ENCODE measurements around the gene PLA2G4B.

PLA2G4B gene

DNA sequence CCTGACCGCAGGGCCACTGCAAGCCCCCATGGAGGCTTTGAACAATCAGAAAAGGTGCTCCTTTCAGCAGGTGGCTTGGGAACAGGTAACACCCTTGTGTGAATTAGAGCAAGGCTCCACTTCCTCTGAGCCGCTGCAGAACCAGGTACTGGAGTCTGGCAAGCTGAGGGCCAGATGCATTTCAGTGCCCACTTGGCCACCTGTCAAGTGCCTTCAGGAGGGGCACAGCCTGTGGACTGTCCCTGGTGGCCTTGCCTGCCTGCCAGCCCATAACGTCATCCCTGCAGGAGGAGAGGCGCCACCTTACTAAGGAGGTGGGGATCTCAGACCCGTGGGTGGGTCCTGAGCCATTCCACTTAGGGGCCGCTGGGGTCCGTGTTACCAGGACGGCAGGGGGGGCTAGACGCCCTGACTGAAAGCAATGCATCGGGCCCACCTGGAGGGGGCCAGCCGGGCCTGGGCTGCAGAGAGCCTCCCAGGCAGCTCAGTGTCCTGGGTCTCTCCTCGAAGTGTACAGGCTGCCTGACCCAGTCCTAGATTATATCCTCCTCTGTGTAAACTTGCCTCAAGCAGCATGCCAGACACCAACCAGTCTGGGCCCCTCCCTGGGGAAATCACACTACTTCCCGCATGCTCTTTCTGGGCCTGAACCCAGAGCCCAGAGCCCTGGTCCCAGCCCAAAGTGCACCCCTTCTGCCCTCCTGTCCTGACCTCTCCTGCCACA is 39.1 kb downstream of the PLA2G4B start:
- DNase-seq (ENCODE audit: insufficient read length) (no peak), FAIRE-seq (no peak)
- TF ChIP-seq POLR2A (IDR thresholded peaks at IDR 0.05; ENCODE audit: low read depth, low read length) (no peak), POLR2AphosphoS5 (IDR thresholded peaks at IDR 0.05; ENCODE audit: low read depth, low read length) (no peak), TAF1 (IDR thresholded peaks at IDR 0.05; ENCODE audit: borderline replicate concordance, low read depth, low read length) (no peak)

DNA sequence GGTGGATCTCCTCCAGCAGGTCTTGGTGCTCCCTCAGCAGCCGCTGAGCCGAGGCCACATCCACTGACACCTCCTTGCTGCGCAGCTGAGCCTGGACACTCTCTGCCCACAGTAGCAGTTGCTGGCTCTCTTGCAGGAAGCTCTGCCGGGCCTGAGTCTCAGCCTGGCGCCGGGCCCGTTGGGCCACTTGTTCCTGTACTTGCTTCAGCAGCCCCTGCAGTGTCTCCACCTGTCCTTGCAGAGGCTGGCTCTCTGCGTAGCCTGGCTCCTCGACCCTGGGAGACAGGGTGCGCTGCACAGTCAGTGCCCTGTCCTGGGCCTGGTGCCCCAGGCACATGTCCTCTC is 39.7 kb downstream of the PLA2G4B start:
- DNase-seq (ENCODE audit: insufficient read length) (no peak), FAIRE-seq (no peak)

DNA sequence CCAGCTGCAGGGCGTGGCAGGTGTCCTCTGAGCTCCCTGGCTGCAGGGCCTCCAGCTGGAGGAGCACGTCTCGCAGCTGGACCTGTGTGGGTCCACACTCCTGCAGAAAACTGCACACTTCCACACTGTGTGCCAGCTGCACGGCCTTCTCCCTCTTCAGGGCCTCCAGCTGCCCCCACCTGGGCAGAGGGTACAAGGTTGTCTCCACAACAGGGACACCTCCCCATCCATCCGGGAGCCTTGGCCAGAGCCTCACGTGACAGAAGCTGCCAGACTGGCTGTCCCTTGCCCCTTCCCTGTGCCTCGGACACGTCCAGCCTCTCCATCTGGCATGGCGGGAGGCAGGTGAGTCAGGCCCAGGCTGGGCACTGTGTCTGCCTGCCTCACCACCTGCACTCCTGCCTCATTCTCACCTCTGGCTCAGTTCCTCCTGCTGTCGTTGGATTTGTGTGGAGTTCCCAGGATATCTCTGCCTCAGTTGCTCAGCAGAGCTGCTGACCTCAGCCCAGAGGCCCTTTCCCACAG is 40.7 kb downstream of the PLA2G4B start:
- DNase-seq (ENCODE audit: insufficient read length) (no peak), FAIRE-seq (no peak)

More for the DNA sequence above, 39.7 kb downstream of the PLA2G4B start:
- TF ChIP-seq POLR2AphosphoS5 (IDR thresholded peaks at IDR 0.05; ENCODE audit: low read depth, low read length) (no peak), POLR2A (IDR thresholded peaks at IDR 0.05; ENCODE audit: low read depth, low read length) (no peak), TAF1 (IDR thresholded peaks at IDR 0.05; ENCODE audit: borderline replicate concordance, low read depth, low read length) (no peak)

DNA sequence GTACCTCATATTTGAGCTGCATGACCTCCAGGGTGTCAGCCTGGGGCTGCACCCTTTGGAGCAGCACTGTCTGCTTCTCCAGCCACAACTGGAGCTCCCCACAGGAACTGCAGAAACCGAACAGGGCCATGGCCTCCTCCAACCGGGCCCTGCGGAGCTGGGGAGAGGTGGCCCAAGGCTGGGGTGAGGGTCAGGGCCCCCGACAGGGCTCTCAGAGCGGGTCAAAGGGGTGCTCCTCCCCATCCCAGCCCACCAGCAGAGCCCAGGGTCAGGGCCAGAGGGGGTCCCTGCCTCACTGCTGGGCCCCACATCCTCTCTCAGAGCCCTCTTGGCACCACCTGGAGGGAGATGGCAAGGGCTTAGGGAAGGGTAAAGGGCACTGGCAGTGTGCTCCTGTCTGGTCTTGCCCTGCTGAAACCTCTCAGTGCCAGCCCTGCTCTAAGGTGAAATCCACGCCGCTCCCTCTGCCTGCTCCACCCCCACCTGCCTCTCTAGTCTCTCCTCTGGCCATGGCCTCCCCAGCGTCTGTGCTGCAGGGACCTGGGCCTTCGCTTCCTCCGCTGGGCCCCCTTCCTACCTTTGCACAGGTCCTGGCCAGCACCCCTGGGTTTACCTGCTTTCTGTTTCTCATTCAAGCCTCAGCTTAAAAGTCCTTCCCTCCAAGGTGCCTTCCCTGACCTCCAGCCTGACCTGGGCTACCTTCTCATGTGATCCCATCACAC is 41.7 kb downstream of the PLA2G4B start:
- TF ChIP-seq TAF1 (IDR thresholded peaks at IDR 0.05; ENCODE audit: borderline replicate concordance, low read depth, low read length) (no peak), POLR2A (IDR thresholded peaks at IDR 0.05; ENCODE audit: low read depth, low read length) (no peak), POLR2AphosphoS5 (IDR thresholded peaks at IDR 0.05; ENCODE audit: low read depth, low read length) (no peak)
- FAIRE-seq: no peak
- no peak for DNase-seq (ENCODE audit: insufficient read length)

More for the DNA sequence above, 40.7 kb downstream of the PLA2G4B start:
- no peak for TF ChIP-seq POLR2A (IDR thresholded peaks at IDR 0.05; ENCODE audit: low read depth, low read length)
- TF ChIP-seq TAF1 (IDR thresholded peaks at IDR 0.05; ENCODE audit: borderline replicate concordance, low read depth, low read length): no peak

DNA sequence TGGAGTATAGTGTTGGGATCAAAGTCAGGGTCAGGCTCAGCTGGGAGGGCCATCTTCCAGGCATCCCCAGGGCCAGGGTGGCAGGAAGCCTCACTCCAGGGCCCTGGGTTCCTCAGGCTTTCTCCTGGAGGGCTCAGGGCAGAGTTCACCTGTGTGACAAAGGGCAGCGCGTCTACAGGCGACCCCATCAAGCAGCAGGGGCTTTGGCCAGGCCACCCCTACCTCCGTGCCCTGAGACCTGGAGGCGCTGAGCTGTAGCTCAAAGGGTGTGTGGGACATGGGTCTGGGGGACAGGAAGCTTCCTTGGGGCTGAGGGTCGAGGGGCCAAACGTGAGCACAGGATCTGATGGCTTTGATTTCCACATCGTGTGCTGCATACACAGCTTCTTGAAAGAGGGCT is 42.4 kb downstream of the PLA2G4B start:
- TF ChIP-seq TAF1 (IDR thresholded peaks at IDR 0.05; ENCODE audit: borderline replicate concordance, low read depth, low read length) (no peak), POLR2AphosphoS5 (IDR thresholded peaks at IDR 0.05; ENCODE audit: low read depth, low read length) (no peak), POLR2A (IDR thresholded peaks at IDR 0.05; ENCODE audit: low read depth, low read length) (no peak)
- FAIRE-seq (no peak), DNase-seq (ENCODE audit: insufficient read length) (no peak)

DNA sequence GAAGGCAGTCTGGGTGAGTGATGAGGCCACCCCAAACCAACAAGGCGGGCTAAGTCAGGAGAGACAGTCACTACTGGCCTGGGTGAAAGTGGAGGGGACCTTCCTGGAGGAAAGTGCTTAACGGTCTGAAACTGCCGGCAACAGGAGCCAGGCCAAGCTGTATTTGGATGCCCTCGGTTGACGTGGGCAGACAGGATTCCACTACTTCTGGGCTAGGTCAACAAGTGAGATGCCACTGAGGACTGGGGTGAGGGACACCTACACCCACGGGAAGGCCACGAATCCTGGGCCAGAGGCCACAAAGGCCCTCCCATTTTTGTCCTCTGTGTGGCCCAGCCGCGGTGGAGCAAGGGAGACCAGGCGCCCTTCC is 42.9 kb downstream of the PLA2G4B start:
- DNase-seq (ENCODE audit: insufficient read length) (no peak), FAIRE-seq (no peak)
- TF ChIP-seq POLR2A (IDR thresholded peaks at IDR 0.05; ENCODE audit: low read depth, low read length): no peak
- no peak for TF ChIP-seq TAF1 (IDR thresholded peaks at IDR 0.05; ENCODE audit: borderline replicate concordance, low read depth, low read length)
- TF ChIP-seq POLR2AphosphoS5 (IDR thresholded peaks at IDR 0.05; ENCODE audit: low read depth, low read length): no peak

DNA sequence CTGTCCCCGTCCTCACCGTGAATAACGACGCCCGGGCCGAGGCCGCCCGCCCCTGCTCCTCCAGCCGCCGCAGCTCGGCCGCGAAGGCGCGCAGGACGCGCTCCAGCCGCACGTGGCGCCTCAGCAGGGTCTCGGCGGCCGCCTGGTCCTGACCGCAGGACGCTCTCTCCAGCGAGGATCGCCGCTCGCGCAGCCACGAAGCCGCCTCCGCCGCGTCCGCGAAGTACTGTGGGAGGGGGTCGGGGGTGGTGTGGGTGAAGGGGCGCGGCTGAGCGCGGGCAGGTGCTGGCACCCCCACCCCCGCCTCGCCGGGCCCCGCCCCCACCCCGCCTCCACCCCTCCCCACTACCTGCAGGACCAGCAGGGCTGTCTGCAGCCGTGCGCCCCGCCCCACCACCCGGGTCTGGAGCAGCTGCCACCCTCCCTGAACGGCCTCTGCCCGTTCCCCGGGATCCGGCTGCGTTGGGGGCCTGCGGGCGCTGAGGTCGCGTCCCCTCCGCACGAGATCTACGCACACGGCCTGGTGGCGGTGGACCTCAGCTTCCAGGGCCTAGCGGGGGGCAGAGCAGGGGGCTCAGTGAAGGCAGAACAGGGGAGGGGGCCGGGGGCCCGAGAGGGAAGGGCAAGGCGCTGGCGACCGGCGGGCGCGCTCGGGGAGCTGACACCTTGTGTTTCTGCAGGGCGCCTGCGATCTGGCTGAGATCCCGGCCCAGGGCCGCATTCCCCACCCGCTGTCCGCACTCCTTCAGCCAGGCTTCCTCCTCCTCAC is 43.5 kb downstream of the PLA2G4B start:
- DNase-seq (ENCODE audit: insufficient read length) (no peak), FAIRE-seq (no peak)
- TF ChIP-seq TAF1 (IDR thresholded peaks at IDR 0.05; ENCODE audit: borderline replicate concordance, low read depth, low read length): no peak
- no peak for TF ChIP-seq POLR2AphosphoS5 (IDR thresholded peaks at IDR 0.05; ENCODE audit: low read depth, low read length)
- no peak for TF ChIP-seq POLR2A (IDR thresholded peaks at IDR 0.05; ENCODE audit: low read depth, low read length)

DNA sequence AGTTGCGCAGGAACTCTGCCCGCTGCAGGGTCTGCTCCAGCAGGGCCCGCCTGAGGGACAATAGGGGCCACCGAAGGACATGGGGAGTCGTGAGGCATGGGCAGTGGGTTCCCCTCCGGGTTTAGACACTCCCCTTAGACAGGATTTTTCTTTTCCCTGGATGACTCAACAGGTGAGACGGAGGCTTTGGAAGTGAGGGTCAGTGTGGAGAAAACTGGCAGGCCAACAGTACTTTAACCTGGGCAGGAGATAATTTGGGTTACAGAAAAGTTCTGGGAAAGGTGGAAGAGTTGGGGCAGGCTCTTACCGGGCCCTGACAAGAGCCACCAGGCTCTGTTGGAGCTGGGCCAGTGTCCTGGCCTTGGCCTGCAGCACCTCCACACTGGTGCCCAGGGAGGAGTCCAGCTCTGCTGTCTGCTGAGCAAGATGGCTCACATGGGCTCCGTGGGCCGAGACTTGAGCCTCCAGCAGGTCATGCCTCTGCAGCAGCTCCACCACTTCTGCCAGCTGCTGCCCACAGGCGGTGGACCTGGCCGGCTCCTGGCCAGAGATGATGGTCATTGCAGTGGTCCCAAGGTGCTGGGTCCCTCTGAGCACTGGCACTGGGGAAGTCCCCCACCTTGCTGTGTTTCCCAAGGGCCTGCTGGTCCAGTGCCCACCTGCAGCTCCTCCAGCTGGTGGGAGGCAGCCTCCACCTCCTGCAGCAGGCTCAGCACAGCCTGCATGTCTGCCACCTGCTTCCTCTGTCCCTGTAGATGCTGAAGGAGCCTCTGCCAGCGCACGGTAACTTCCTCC is 44.2 kb downstream of the PLA2G4B start:
- DNase-seq (ENCODE audit: insufficient read length) (no peak), FAIRE-seq (no peak)
- TF ChIP-seq TAF1 (IDR thresholded peaks at IDR 0.05; ENCODE audit: borderline replicate concordance, low read depth, low read length) (no peak), POLR2AphosphoS5 (IDR thresholded peaks at IDR 0.05; ENCODE audit: low read depth, low read length) (no peak), POLR2A (IDR thresholded peaks at IDR 0.05; ENCODE audit: low read depth, low read length) (no peak)

DNA sequence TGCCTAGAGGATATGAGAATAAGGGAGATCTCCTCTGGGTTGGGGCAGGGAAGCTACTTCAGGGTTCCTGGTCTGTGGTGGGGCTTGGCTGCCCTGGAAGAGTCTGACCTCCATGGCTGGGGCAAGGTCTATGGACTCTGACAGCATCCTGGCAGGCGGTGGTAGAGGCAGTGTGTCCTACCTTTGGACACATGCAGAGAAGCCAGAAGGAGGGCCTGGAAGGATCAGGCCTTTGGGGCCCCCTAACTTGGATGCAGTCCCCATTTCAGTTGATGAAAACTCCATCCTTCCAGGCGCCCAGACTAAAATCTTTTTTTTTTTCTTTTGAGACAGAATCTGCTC is 44.8 kb downstream of the PLA2G4B start:
- FAIRE-seq (no peak), DNase-seq (ENCODE audit: insufficient read length) (no peak)
- TF ChIP-seq TAF1 (IDR thresholded peaks at IDR 0.05; ENCODE audit: borderline replicate concordance, low read depth, low read length) (no peak), POLR2AphosphoS5 (IDR thresholded peaks at IDR 0.05; ENCODE audit: low read depth, low read length) (no peak), POLR2A (IDR thresholded peaks at IDR 0.05; ENCODE audit: low read depth, low read length) (no peak)

DNA sequence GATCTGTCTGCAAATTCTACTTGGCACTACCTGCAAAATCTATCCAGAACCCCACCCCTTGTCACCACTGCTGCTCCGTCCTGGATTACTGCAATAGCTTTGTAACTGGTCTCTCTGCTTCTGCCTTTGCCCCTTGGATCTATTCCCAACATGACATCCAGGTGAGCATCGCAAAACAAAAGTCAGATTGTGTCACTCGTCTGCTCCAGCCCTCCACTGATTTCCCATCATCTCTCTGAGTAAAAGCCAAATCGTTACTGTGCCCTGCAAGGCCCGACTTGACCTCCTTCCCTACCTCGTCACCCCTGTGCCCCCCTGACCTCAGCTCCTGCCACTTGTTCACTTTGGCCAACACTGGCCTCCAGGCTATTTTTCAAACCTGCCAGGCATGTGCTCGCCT is 45.8 kb downstream of the PLA2G4B start:
- TF ChIP-seq POLR2A (IDR thresholded peaks at IDR 0.05; ENCODE audit: low read depth, low read length) (no peak), TAF1 (IDR thresholded peaks at IDR 0.05; ENCODE audit: borderline replicate concordance, low read depth, low read length) (no peak), POLR2AphosphoS5 (IDR thresholded peaks at IDR 0.05; ENCODE audit: low read depth, low read length) (no peak)
- DNase-seq (ENCODE audit: insufficient read length): no peak
- no peak for FAIRE-seq

DNA sequence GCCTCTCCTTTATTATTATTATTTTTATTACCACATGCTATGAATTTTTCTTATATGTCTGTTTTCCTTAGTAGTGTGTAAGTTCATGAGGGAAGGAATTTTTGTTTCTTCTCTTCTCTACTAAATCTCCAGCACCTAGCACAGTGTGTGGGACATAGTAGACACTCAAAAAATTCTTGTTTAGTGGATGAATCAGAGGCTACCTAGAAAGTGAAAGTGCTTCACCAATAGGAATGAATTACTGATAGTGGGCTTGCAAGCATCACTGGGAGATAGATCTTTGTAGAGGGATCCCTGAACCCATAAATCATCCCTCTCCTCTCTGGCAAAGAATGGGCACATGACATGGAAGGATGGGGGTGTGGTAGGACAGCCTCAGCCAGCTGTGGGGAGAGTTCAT is 46.7 kb downstream of the PLA2G4B start:
- FAIRE-seq (no peak), DNase-seq (ENCODE audit: insufficient read length) (no peak)
- TF ChIP-seq POLR2AphosphoS5 (IDR thresholded peaks at IDR 0.05; ENCODE audit: low read depth, low read length) (no peak), POLR2A (IDR thresholded peaks at IDR 0.05; ENCODE audit: low read depth, low read length) (no peak), TAF1 (IDR thresholded peaks at IDR 0.05; ENCODE audit: borderline replicate concordance, low read depth, low read length) (no peak)

Data from GM12892 (cell line).